ENCODE results near the gene RPL38. TPM values are rescaled to one million over a fixed set of nuclear protein-coding genes. Genes with fewer than 3 reads are reported as not detected.

The RPL38 gene
- total and polyA plus RNA-seq, 2 donors (not counting 1 experiment from before 2014, with no cell fraction given): 722 to 1,550 TPM

DNA sequence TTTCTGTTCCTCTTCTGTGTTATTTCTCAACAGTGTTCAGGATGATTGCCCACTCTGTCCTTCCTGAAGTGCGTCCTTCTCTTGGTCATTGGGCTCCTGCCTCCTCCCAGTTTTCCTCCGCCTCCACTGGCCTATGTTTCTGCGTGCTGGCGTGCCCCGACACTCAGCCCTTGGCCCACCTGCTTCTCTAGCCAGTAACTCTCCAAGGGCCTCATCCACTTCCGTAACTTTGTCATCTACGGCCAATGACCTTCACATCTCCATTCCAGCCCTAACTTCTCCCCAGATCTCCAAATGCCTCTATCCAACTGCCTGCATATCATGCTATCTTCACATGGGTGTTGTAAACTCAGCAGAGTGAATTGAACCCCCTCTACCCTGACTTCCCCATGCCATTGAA lies 39.6 kb upstream of the RPL38 start:
- TF ChIP-seq, protein P1, sequence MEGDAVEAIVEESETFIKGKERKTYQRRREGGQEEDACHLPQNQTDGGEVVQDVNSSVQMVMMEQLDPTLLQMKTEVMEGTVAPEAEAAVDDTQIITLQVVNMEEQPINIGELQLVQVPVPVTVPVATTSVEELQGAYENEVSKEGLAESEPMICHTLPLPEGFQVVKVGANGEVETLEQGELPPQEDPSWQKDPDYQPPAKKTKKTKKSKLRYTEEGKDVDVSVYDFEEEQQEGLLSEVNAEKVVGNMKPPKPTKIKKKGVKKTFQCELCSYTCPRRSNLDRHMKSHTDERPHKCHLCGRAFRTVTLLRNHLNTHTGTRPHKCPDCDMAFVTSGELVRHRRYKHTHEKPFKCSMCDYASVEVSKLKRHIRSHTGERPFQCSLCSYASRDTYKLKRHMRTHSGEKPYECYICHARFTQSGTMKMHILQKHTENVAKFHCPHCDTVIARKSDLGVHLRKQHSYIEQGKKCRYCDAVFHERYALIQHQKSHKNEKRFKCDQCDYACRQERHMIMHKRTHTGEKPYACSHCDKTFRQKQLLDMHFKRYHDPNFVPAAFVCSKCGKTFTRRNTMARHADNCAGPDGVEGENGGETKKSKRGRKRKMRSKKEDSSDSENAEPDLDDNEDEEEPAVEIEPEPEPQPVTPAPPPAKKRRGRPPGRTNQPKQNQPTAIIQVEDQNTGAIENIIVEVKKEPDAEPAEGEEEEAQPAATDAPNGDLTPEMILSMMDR (IDR thresholded peaks at IDR 0.05): no peak
- TF ChIP-seq EZH2 (IDR thresholded peaks at IDR 0.05; ENCODE audit: borderline replicate concordance, insufficient read depth, low read depth, low read length, poor library complexity, severe bottlenecking): no peak
- CTCF ChIA-PET: no interaction called here
- POLR2A ChIA-PET: no interaction called here
- peaks cover 0 to 11% (median 9%) of the 10 kb centered on the region in 4 experiments for H3K27me3 ChIP-seq (replicated peaks in 1 of 4; ENCODE audit: control extremely low read depth in 1 of 4, control insufficient read depth in 3 of 4, insufficient read depth in 4 of 4, low read length in 3 of 4)
- H3K9ac ChIP-seq (ENCODE audit: low read length): no peak overlapping the region
- no peak overlapping the region for H3K4me3 ChIP-seq (ENCODE audit: control extremely low read depth in 1 of 5, extremely low read depth in 1 of 5, insufficient read depth in 1 of 5, low read depth in 2 of 5, low read length in 4 of 5)
- H3K36me3 ChIP-seq (replicated peaks in 1 of 2; ENCODE audit: control extremely low read depth in 1 of 2, control insufficient read depth in 1 of 2, extremely low read depth in 1 of 2, insufficient read depth in 2 of 2, low read length in 1 of 2): no peaks in the 10 kb centered on the region
- H3K27ac ChIP-seq (ENCODE audit: low read length in 2 of 2): no peak overlapping the region
- WGBS (ENCODE audit: insufficient coverage): 84% methylated on average over 7 of the region's 7 CpGs
- H3K4me1 Mint-ChIP-seq: peaks cover 4% of the 10 kb centered on the region
- H3K27ac Mint-ChIP-seq: no peak overlapping the region
- no peak overlapping the region for H2AFZ ChIP-seq (ENCODE audit: insufficient read depth, low read depth, low read length, poor library complexity, severe bottlenecking)
- no peak overlapping the region for H3K4me2 ChIP-seq (replicated peaks; ENCODE audit: low read depth, low read length, poor library complexity, severe bottlenecking)
- no peak for DNase-seq
- intact Hi-C loops (cut with micrococcal nuclease): no loop called here
- H3K27me3 Mint-ChIP-seq: peaks cover 37% of the 10 kb centered on the region
- no peak overlapping the region for H3K4me3 Mint-ChIP-seq
- H4K20me1 ChIP-seq (ENCODE audit: control insufficient read depth, insufficient read depth, low read length, poor library complexity, severe bottlenecking): no peaks in the 10 kb centered on the region
- no peak for ATAC-seq (ENCODE audit: low read depth)
- no peaks in the 10 kb centered on the region for H3K79me2 ChIP-seq (ENCODE audit: control insufficient read depth, insufficient read depth, low read length)
- H3K9me3 ChIP-seq (ENCODE audit: control extremely low read depth in 1 of 3, control insufficient read depth in 2 of 3, insufficient read depth in 1 of 3, low read length in 2 of 3): no peaks in the 10 kb centered on the region
- no peaks in the 10 kb centered on the region for H3K4me1 ChIP-seq (ENCODE audit: control insufficient read depth in 2 of 2, insufficient read depth in 2 of 2, low read length in 2 of 2)
- H3K9me3 Mint-ChIP-seq (ENCODE audit: insufficient read depth): no peaks in the 10 kb centered on the region

DNA sequence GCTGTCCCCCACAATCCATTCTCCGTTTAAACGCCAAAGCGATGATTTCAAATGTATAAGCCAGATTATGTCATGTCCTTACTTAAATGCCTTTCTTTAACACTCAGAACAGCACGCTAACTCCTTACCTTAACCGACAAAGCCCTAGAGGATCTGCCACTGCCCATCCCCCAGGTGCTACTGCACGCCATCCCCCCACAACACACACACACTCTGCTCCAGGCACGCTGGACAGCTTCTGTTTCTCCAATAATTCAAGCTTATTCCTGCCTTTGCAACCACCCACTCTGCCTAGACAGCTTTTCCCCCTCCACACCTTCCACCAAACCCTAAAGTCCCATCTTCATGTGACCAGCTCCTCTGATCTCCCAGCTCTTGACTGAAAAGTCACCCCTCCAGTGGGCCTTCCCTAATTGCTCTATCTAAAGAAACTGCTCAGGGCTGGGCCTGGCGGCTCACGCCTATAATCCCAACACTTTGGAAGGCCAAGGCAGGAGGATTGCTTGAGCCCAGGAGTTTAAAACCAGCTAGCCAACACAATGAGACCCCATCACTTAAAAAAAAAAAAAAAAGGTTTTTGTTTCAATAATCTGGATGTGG lies 38.9 kb upstream of the RPL38 start:
- no peaks in the 10 kb centered on the region for H3K4me1 ChIP-seq (ENCODE audit: control insufficient read depth in 2 of 2, insufficient read depth in 2 of 2, low read length in 2 of 2)
- no peak overlapping the region for H3K4me3 Mint-ChIP-seq
- H3K79me2 ChIP-seq (ENCODE audit: control insufficient read depth, insufficient read depth, low read length): no peaks in the 10 kb centered on the region
- peaks cover 32% of the 10 kb centered on the region for H3K27me3 Mint-ChIP-seq
- peaks cover 0 to 11% (median 9%) of the 10 kb centered on the region in 4 experiments for H3K27me3 ChIP-seq (replicated peaks in 1 of 4; ENCODE audit: control extremely low read depth in 1 of 4, control insufficient read depth in 3 of 4, insufficient read depth in 4 of 4, low read length in 3 of 4)
- no peak overlapping the region for H3K27ac ChIP-seq (ENCODE audit: low read length in 2 of 2)
- H3K27ac Mint-ChIP-seq: no peak overlapping the region
- H3K9ac ChIP-seq (ENCODE audit: low read length): no peak overlapping the region
- ATAC-seq (ENCODE audit: low read depth) (no peak), DNase-seq (no peak)
- 91% methylated on average over 7 of the region's 9 CpGs for WGBS (ENCODE audit: insufficient coverage)
- H3K4me3 ChIP-seq (ENCODE audit: control extremely low read depth in 1 of 5, extremely low read depth in 1 of 5, insufficient read depth in 1 of 5, low read depth in 2 of 5, low read length in 4 of 5): no peak overlapping the region
- TF ChIP-seq, protein P1 (IDR thresholded peaks at IDR 0.05): no peak
- no peak for TF ChIP-seq EZH2 (IDR thresholded peaks at IDR 0.05; ENCODE audit: borderline replicate concordance, insufficient read depth, low read depth, low read length, poor library complexity, severe bottlenecking)
- intact Hi-C loops (cut with micrococcal nuclease): no loop called here
- H3K4me1 Mint-ChIP-seq: peaks cover 4% of the 10 kb centered on the region
- no peak overlapping the region for H2AFZ ChIP-seq (ENCODE audit: insufficient read depth, low read depth, low read length, poor library complexity, severe bottlenecking)
- no peaks in the 10 kb centered on the region for H3K9me3 ChIP-seq (ENCODE audit: control extremely low read depth in 1 of 3, control insufficient read depth in 2 of 3, insufficient read depth in 1 of 3, low read length in 2 of 3)
- H3K9me3 Mint-ChIP-seq (ENCODE audit: insufficient read depth): no peaks in the 10 kb centered on the region
- no peak overlapping the region for H3K4me2 ChIP-seq (replicated peaks; ENCODE audit: low read depth, low read length, poor library complexity, severe bottlenecking)
- ChIA-PET CTCF (no interaction called here), POLR2A (no interaction called here)
- no peaks in the 10 kb centered on the region for H4K20me1 ChIP-seq (ENCODE audit: control insufficient read depth, insufficient read depth, low read length, poor library complexity, severe bottlenecking)
- no peaks in the 10 kb centered on the region for H3K36me3 ChIP-seq (replicated peaks in 1 of 2; ENCODE audit: control extremely low read depth in 1 of 2, control insufficient read depth in 1 of 2, extremely low read depth in 1 of 2, insufficient read depth in 2 of 2, low read length in 1 of 2)
